Measurements from ENCODE around the gene MXI1. TPM values are rescaled to one million over a fixed set of nuclear protein-coding genes. Genes with fewer than 3 reads are reported as not detected.

Gene MXI1
- total and polyA plus RNA-seq, 2 of the 4 experiments (the other 2 are of a cell fraction): 7.2 to 11.8 TPM

DNA sequence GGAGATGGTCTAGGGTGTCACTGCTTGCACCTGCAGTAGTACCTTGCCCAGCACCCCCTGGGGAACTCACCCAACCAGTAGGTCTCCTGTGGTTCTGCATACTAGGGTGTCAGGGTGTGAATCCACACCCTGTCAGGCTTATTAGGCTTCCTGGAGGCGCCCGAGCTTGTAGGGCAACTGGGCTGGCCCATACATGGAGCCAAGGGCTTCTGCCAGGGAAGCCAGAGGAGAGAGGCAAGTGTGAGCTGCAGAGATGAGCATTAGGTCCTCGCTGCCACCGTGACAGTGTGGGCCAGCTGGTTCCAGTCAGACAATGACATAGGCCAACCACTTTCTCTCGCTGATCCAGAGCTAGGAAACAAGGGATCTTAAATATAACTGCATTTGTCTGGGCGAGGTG is 11.2 kb downstream of the MXI1 start:
- H2BK15ac ChIP-seq (ENCODE audit: low read depth, low read length): no peak overlapping the region
- no peak overlapping the region for H3K14ac ChIP-seq (replicated peaks; ENCODE audit: low read depth, low read length)
- H3K18ac ChIP-seq (ENCODE audit: low read depth, low read length): no peak overlapping the region
- ATAC-seq (ENCODE audit: low read depth): no peak
- H3K79me1 ChIP-seq (ENCODE audit: low read depth in 1 of 2, low read length in 2 of 2): peaks cover 0 to 5% of the 10 kb centered on the region in 2 experiments; a peak in 2 of 4 replicates
- H2BK20ac ChIP-seq (ENCODE audit: low read depth, low read length): no peak overlapping the region
- TF ChIP-seq POLR2A (IDR thresholded peaks at IDR 0.05; ENCODE audit: low read depth, low read length): no peak
- TF ChIP-seq RAD21 (IDR thresholded peaks at IDR 0.05; ENCODE audit: low read length): no peak
- no peak for TF ChIP-seq BHLHE40 (IDR thresholded peaks at IDR 0.05; ENCODE audit: low read depth, low read length)
- no peak for TF ChIP-seq MAZ (IDR thresholded peaks at IDR 0.05; ENCODE audit: borderline replicate concordance, low read depth, low read length)
- no peak for TF ChIP-seq CEBPB (IDR thresholded peaks at IDR 0.05; ENCODE audit: low read depth, low read length)
- H2BK5ac ChIP-seq (ENCODE audit: low read depth, low read length, poor library complexity, severe bottlenecking): no peak overlapping the region
- intact Hi-C loops (cut with micrococcal nuclease): no loop called here
- no peaks in the 10 kb centered on the region for H4K20me1 ChIP-seq (ENCODE audit: insufficient read depth, low read length)
- no peak overlapping the region for H4K8ac ChIP-seq (ENCODE audit: low read depth in 2 of 2, low read length in 2 of 2)
- H3K36me3 ChIP-seq (ENCODE audit: control insufficient read depth, insufficient read depth, low read length): no peaks in the 10 kb centered on the region
- no peak overlapping the region for H2BK120ac ChIP-seq (ENCODE audit: low read depth, low read length)
- H3K4me1 ChIP-seq (ENCODE audit: control insufficient read depth, insufficient read depth, low read length): peaks cover 27% of the 10 kb centered on the region
- ChIA-PET POLR2A (ENCODE audit: unreplicated experiment) (no interaction called here), CTCF (no interaction called here)
- no peak overlapping the region for H3K9ac ChIP-seq (ENCODE audit: low read depth, low read length)
- no peak overlapping the region for H3K56ac ChIP-seq (ENCODE audit: extremely low read depth, insufficient read depth, low read length)
- no peak overlapping the region for H3K4me2 ChIP-seq (ENCODE audit: low read depth, low read length)
- H4K91ac ChIP-seq (ENCODE audit: insufficient read depth, low read depth, low read length): no peak overlapping the region
- H3K27ac ChIP-seq (ENCODE audit: insufficient read depth, low read length): no peak overlapping the region
- WGBS, 2 experiments (ENCODE audit: extremely low coverage in 2 of 2, insufficient read length in 1 of 2): 62% methylated on average over 3 of the region's 6 CpGs; no CpG with 5 or more reads in 1 of the 2 experiments
- no peaks in the 10 kb centered on the region for H3K9me3 ChIP-seq (ENCODE audit: control insufficient read depth, insufficient read depth, low read length)
- peak overlapping the region; percentile 22 for H2AFZ ChIP-seq (replicated peaks; ENCODE audit: low read length, poor library complexity)
- dilution Hi-C loops (cut with HindIII; ENCODE audit: low sequenced_read_pairs, unreplicated experiment): no loop called here
- in situ Hi-C loops (cut with MboI; ENCODE audit: low sequenced_read_pairs): no loop called here
- no peak overlapping the region for H3K23ac ChIP-seq (ENCODE audit: low read depth, low read length)
- H2AK9ac ChIP-seq (replicated peaks; ENCODE audit: low read depth, low read length, poor library complexity): no peak overlapping the region
- no peak overlapping the region for H3K4me3 ChIP-seq (ENCODE audit: insufficient read depth, low read depth, low read length)
- H3K27me3 ChIP-seq (ENCODE audit: control insufficient read depth, insufficient read depth, low read length): no peaks in the 10 kb centered on the region
- no peaks in the 10 kb centered on the region for H3K9me1 ChIP-seq (ENCODE audit: insufficient read depth, low read length)
- H4K5ac ChIP-seq (ENCODE audit: low read depth, low read length): no peak overlapping the region
- H2AK5ac ChIP-seq (ENCODE audit: low read depth, low read length): no peak overlapping the region
- BruUV-seq (replicated peaks): no TSS peak
- H3K4ac ChIP-seq (ENCODE audit: low read depth, low read length): no peak overlapping the region
- DNase-seq: no peak
